MM.1S (cell line): ENCODE data around the gene RNF111.

Experiments
- CTCF ChIP-seq: fragments of 300-600 bp; sonication (generic); IDR thresholded peaks from 2 replicates; pipeline ENCODE4 v1.5.1; 2016; ENCODE audit warnings: antibody characterized with exemption, low read length, mixed read lengths
- EZH2 ChIP-seq: fragments of 300-600 bp; sonication (generic); optimal IDR thresholded peaks from 2 replicates; pipeline ENCODE3; 2017; ENCODE audit warnings: low read depth, mild to moderate bottlenecking, antibody characterized with exemption, low read length, mixed read lengths
- EZH2phosphoT487 ChIP-seq: fragments of 300-600 bp; sonication (generic); IDR thresholded peaks from 2 replicates; pipeline ENCODE4 v1.6.1; 2018; ENCODE audit warnings: antibody characterized with exemption, low read length

GRCh38 chr15:58988006-58988785 is 733 bp downstream of the RNF111 start:
- no peak for TF ChIP-seq CTCF
- TF ChIP-seq EZH2, result no peak
- TF ChIP-seq EZH2phosphoT487, result no peak
